Ascending aorta (tissue), 2 donors: ENCODE measurements around the gene LGALS7B. TPM values are rescaled to one million over a fixed set of nuclear protein-coding genes. Genes with fewer than 3 reads are reported as not detected.
"Not testable (repeated sequence)": the region's sequence is repeated elsewhere in the genome, so short reads cannot be mapped to it uniquely, and the experiment has no call there.

Experiments used
- DNase-seq, 2 donors: peaks; one replicate each; pipeline ENCODE4 v3.0.0-alpha.2; 2019; ENCODE audit warnings: low spot score in 2 of 2
- H3K27ac ChIP-seq, 2 donors: fragments of 200-600 bp; sonication (generic); one replicate each; pipeline ENCODE4 v1.5.1; 2016 to 2017; ENCODE audit warnings: mild to moderate bottlenecking in 1 of 2
- H3K27me3 ChIP-seq: fragments of 200-600 bp; sonication (generic); one replicate; pipeline ENCODE4 v1.5.1; 2017
- H3K36me3 ChIP-seq, 2 donors: fragments of 200-600 bp; sonication (generic); one replicate each; pipeline ENCODE4 v1.5.1; 2016
- H3K4me1 ChIP-seq, 2 donors: fragments of 200-600 bp; sonication (generic); one replicate each; pipeline ENCODE4 v1.5.1; 2016 to 2017; ENCODE audit warnings: mild to moderate bottlenecking in 1 of 2
- H3K4me3 ChIP-seq, 2 donors: fragments of 200-600 bp; sonication (generic); one replicate each; pipeline ENCODE4 v1.5.1; 2016 to 2017; ENCODE audit warnings: mild to moderate bottlenecking in 1 of 2
- H3K9me3 ChIP-seq, 2 donors: fragments of 200-600 bp; sonication (generic); one replicate each; pipeline ENCODE4 v1.5.1; 2016
- CTCF ChIP-seq, 3 experiments: fragments of 200-600 bp in 2 of 3; fragments of 450-650 bp in 1 of 3; sonication (generic) in 2 of 3; IDR thresholded peaks; one replicate each; pipeline ENCODE4 v1.5.1; 2016 to 2019; ENCODE audit warnings: antibody characterized with exemption in 3 of 3, mild to moderate bottlenecking in 1 of 3, moderate library complexity in 1 of 3
- intact Hi-C: fragments of 100-400 bp; cut with DNase I; formaldehyde crosslinking; loops from one replicate; pipeline ENCODE4 v1.15.1; 2023
- total RNA-seq: library from RNA; depleted of rRNA; stranded (reverse); fragments of >200 nt; gene quantifications from one replicate; pipeline ENCODE4 v1.1.0, GENCODE V29; 2016

LGALS7B gene
- total RNA-seq, 1 donor from 2014 or later, result not detected

- intact Hi-C loops, result no loop called here
- Histone ChIP-seq H3K4me3 (no peak overlapping the region), H3K9me3 (no peaks in the 10 kb centered on the region), H3K36me3 (peaks cover 30 to 50% of the 10 kb centered on the region in 2 donors), H3K4me1 (peaks cover 0 to 12% of the 10 kb centered on the region in 2 donors), H3K27ac (no peak overlapping the region), H3K27me3 (no peaks in the 10 kb centered on the region)
- TF ChIP-seq CTCF (IDR thresholded peaks at IDR 0.05), result no peak
- no peak for DNase-seq
These were observed 38.0 kb downstream of the LGALS7B start for GRCh38 chr19:38826856-38827551.

GRCh38 chr19:38829203-38829602, 40.2 kb downstream of the LGALS7B start:
- Histone ChIP-seq H3K36me3 (peaks cover 17 to 33% of the 10 kb centered on the region in 2 donors), H3K4me1 (peaks cover 3 to 18% of the 10 kb centered on the region in 2 donors)
- intact Hi-C loops, H3K27me3 ChIP-seq, H3K27ac ChIP-seq, DNase-seq, H3K4me3 ChIP-seq, H3K9me3 ChIP-seq: not testable (repeated sequence)

- intact Hi-C loops, result loop anchor here (2.0 to 5.0 kb wide), 3 partner anchors 113 to 512 kb away; partner anchors contain the start of genes EIF3K and SAMD4B
These were observed 41.2 kb downstream of the LGALS7B start for GRCh38 chr19:38830039-38830733.

GRCh38 chr19:38831142-38831605, 42.2 kb downstream of the LGALS7B start:
- no peak for TF ChIP-seq CTCF (IDR thresholded peaks at IDR 0.05)

More at GRCh38 chr19:38830039-38830733, 41.2 kb downstream of the LGALS7B start:
- Histone ChIP-seq H3K9me3 (no peaks in the 10 kb centered on the region), H3K4me3 (peak overlapping the region in 1 of 2 donors; percentile 77), H3K27me3 (no peaks in the 10 kb centered on the region), H3K27ac (peak overlapping the region in 1 of 2 donors; percentile 91), H3K4me1 (peaks cover 3 to 20% of the 10 kb centered on the region in 2 donors), H3K36me3 (peaks cover 17 to 33% of the 10 kb centered on the region in 2 donors)
- no peak for TF ChIP-seq CTCF (IDR thresholded peaks at IDR 0.05)
- DNase-seq, result no peak

GRCh38 chr19:38833092-38833425, 44.1 kb downstream of the LGALS7B start:
- Histone ChIP-seq H3K9me3 (no peaks in the 10 kb centered on the region), H3K27ac (peak overlapping the region; percentile 82 to 91), H3K36me3 (peaks cover 25 to 41% of the 10 kb centered on the region in 2 donors), H3K27me3 (no peaks in the 10 kb centered on the region), H3K4me1 (peaks cover 6 to 29% of the 10 kb centered on the region in 2 donors), H3K4me3 (no peak overlapping the region)
- TF ChIP-seq CTCF (IDR thresholded peaks at IDR 0.05), result no peak
- intact Hi-C loops, result loop anchor here (5.0 kb wide), 2 partner anchors 116 to 509 kb away; partner anchors contain the start of gene SAMD4B
- DNase-seq, result no peak

More at GRCh38 chr19:38831142-38831605, 42.2 kb downstream of the LGALS7B start:
- intact Hi-C loops, result loop anchor here (1.0 to 5.0 kb wide), 6 partner anchors 19 to 511 kb away; partner anchors contain the start of genes ACTN4, EIF3K, NFKBIB and SAMD4B
- no peaks in the 10 kb centered on the region for H3K27me3 ChIP-seq
- H3K36me3 ChIP-seq, result peaks cover 20 to 31% of the 10 kb centered on the region in 2 donors
- DNase-seq, result peak; percentile 45 to 89
- H3K27ac ChIP-seq, result peak overlapping the region; percentile 82 to 91
- no peaks in the 10 kb centered on the region for H3K9me3 ChIP-seq
- peaks cover 6 to 25% of the 10 kb centered on the region in 2 donors for H3K4me1 ChIP-seq
- H3K4me3 ChIP-seq, result peak overlapping the region; percentile 71 to 77
